Measurements from ENCODE around the gene SSU72. TPM values are rescaled to one million over a fixed set of nuclear protein-coding genes. Genes with fewer than 3 reads are reported as not detected.

SSU72 gene
- total RNA-seq, 2 donors from 2014 or later: 120 to 175 TPM

DNA sequence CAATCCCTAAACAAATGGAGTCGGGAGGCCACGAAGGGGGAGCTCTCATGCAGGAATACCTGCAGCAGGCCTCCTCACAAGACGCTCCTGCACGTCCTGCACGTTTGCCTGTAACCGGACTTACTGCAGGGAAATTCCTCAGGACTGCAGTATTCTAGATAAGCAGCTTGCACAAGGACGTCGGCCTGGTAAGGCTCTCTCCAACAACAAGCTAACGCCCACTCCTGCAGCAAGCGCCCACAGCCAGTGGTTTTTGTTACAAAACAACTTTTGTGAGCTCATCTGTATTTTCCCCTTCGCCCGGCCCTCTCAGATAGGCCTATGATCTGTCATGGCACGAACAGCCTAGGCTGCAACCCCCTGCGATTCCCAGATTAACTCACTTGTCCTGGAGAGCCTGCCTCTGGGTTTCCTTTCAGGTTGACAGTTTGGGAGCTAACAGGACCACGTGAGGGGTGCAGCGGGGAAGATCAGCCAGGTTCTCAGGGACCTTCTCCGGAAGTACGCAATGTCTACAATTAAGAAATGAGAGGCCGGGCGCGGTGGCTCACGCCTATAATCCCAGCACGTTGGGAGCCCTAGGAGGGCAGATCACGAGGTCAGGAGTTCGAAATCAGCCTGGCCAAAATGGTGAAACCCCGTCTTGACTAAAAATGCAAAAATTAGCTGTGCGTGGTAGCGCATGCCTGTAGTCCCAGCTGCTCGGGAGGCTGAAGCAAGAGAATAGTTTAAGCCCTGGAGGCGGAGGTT is 39.7 kb upstream of the SSU72 start:
- Histone ChIP-seq H3K9me3 (no peaks in the 10 kb centered on the region), H3K4me3 (peak overlapping the region; percentile 95), H3K36me3 (no peaks in the 10 kb centered on the region), H3K27ac (peak overlapping the region; percentile 100), H3K4me1 (peaks cover 14% of the 10 kb centered on the region), H3K27me3 (no peaks in the 10 kb centered on the region), H3K9ac (ENCODE audit: low read depth in 2 of 2, low read length in 2 of 2) (peak overlapping the region; percentile 52 to 84)
- TF ChIP-seq, protein P1, sequence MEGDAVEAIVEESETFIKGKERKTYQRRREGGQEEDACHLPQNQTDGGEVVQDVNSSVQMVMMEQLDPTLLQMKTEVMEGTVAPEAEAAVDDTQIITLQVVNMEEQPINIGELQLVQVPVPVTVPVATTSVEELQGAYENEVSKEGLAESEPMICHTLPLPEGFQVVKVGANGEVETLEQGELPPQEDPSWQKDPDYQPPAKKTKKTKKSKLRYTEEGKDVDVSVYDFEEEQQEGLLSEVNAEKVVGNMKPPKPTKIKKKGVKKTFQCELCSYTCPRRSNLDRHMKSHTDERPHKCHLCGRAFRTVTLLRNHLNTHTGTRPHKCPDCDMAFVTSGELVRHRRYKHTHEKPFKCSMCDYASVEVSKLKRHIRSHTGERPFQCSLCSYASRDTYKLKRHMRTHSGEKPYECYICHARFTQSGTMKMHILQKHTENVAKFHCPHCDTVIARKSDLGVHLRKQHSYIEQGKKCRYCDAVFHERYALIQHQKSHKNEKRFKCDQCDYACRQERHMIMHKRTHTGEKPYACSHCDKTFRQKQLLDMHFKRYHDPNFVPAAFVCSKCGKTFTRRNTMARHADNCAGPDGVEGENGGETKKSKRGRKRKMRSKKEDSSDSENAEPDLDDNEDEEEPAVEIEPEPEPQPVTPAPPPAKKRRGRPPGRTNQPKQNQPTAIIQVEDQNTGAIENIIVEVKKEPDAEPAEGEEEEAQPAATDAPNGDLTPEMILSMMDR (IDR thresholded peaks at IDR 0.05): no peak
- intact Hi-C loops (cut with DNase I): no loop called here
- peak; percentile 54 for DNase-seq

DNA sequence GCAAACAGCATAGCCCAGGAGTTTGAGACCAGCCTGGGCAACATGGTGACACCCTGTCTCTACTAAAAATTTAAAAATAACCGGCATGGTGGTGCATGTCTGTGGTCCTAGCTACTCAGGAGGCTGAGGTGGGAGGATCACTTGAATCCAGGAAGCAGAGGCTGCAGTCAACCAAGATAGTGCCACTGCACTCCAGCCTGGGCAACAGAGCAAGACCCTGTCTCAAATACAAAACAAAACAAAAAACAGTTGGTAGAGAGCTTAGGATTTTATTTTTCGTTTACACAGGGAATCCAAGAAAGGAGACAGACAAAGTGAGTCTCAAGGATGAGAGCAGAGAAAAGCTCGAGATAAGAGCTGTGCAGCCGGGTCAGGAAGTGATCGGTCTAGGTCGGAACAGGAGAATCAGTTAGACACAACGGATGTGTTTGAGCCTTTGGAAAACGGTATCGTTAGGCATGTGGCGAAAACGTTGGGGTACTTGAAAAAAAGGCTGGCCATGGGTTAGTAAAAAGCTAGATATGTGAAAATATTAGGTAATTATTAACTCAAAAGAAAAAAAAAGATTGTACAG is 38.9 kb upstream of the SSU72 start:
- Histone ChIP-seq H3K27ac (peak overlapping the region; percentile 100), H3K9ac (ENCODE audit: low read depth in 2 of 2, low read length in 2 of 2) (no peak overlapping the region)
- TF ChIP-seq, protein P1 (IDR thresholded peaks at IDR 0.05): no peak

GRCh38 chr1:1612104-1612400 is 37.4 kb upstream of the SSU72 start:
- Histone ChIP-seq H3K27me3 (no peaks in the 10 kb centered on the region), H3K4me3 (no peak overlapping the region), H3K27ac (no peak overlapping the region), H3K9ac (ENCODE audit: low read depth in 2 of 2, low read length in 2 of 2) (peak overlapping the region in 1 of 2 donors; percentile 9), H3K4me1 (peaks cover 12% of the 10 kb centered on the region), H3K36me3 (no peaks in the 10 kb centered on the region), H3K9me3 (no peaks in the 10 kb centered on the region)
- TF ChIP-seq, protein P1 (IDR thresholded peaks at IDR 0.05): no peak
- DNase-seq: no peak
- intact Hi-C loops (cut with DNase I): no loop called here

More for the DNA sequence above, 38.9 kb upstream of the SSU72 start:
- intact Hi-C loops (cut with DNase I): no loop called here
- Histone ChIP-seq H3K4me3 (no peak overlapping the region), H3K4me1 (peaks cover 14% of the 10 kb centered on the region), H3K36me3 (no peaks in the 10 kb centered on the region), H3K27me3 (no peaks in the 10 kb centered on the region), H3K9me3 (no peaks in the 10 kb centered on the region)
- DNase-seq: no peak

- intact Hi-C loops (cut with DNase I): no loop called here
- Histone ChIP-seq H3K9me3 (no peaks in the 10 kb centered on the region), H3K4me1 (peaks cover 7% of the 10 kb centered on the region), H3K27ac (no peak overlapping the region), H3K9ac (ENCODE audit: low read depth in 2 of 2, low read length in 2 of 2) (no peak overlapping the region), H3K27me3 (no peaks in the 10 kb centered on the region), H3K36me3 (no peaks in the 10 kb centered on the region), H3K4me3 (no peak overlapping the region)
- TF ChIP-seq, protein P1 (IDR thresholded peaks at IDR 0.05): no peak
- DNase-seq: peak; percentile 16
Measured at GRCh38 chr1:1610796-1611195, 36.1 kb upstream of the SSU72 start.

DNA sequence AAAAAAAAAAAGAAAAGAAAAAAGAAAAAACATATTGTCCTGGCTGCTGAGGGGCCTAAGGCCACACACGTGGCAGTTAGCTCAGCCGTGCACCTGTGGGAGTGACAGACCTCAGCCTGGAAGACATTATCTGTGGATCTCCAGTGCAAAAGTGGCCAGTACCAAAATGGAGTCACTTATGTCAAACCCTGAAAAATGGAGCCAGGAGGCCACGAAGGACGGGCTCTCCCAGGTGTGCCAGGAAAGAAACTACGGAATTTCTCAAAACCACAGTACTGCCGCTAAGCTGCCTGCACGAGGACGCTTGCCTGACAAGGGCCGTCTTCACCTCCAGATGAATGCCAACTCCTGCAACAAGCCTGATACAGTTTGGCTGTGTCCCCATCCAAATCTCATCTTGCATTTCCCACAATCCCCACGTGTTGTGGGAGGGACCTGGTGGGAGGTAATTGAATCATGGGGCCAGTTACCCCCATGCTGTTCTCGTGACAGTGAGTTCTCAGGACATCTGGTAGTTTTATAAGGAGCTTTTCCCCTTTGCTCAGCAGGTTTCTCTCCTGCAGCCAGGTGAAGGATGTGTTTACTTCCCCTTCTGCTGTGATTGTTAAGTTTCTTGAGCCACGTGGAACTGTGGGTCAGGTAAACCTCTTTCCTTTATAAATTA is 35.3 kb upstream of the SSU72 start:
- H3K36me3 ChIP-seq: no peaks in the 10 kb centered on the region
- no peak overlapping the region for H3K4me3 ChIP-seq
- no peaks in the 10 kb centered on the region for H3K9me3 ChIP-seq
- DNase-seq: peak; percentile 16
- no peak overlapping the region for H3K27ac ChIP-seq
- no peak overlapping the region for H3K9ac ChIP-seq (ENCODE audit: low read depth in 2 of 2, low read length in 2 of 2)
- intact Hi-C loops (cut with DNase I): no loop called here
- H3K4me1 ChIP-seq: peaks cover 7% of the 10 kb centered on the region
- no peaks in the 10 kb centered on the region for H3K27me3 ChIP-seq
- TF ChIP-seq, protein P1 (IDR thresholded peaks at IDR 0.05): no peak

All from colonic mucosa (tissue), 4 donors.